DND-41 (cell line): ENCODE results near the gene RIBC1.

Source experiments
- ATAC-seq: fragments of 200-7000 bp; cut with Tn5 transposase; 3 replicates; pipeline ENCODE4 v1.9.1; 2021; ENCODE audit warnings: low read depth; ENCODE audit not compliant: insufficient read depth
- DNase-seq: peaks from one replicate; pipeline ENCODE4 v3.0.0-alpha.2; 2020
- H2AFZ ChIP-seq: 2 replicates; pipeline ENCODE4 v1.6.0; 2012; ENCODE audit warnings: low read depth, low read length
- H3K27ac ChIP-seq: 2 replicates; pipeline ENCODE4 v1.5.1; 2012; ENCODE audit warnings: low read length, inconsistent platforms
- H3K27me3 ChIP-seq: fragments of 200-600 bp; sonication (generic); 2 replicates; pipeline ENCODE4 v1.6.0; 2012; ENCODE audit warnings: low read length, mild to moderate bottlenecking, inconsistent platforms; ENCODE audit not compliant: insufficient read depth, poor library complexity
- H3K36me3 ChIP-seq: 2 replicates; pipeline ENCODE4 v1.5.1; 2012; ENCODE audit warnings: low read length, inconsistent platforms; ENCODE audit not compliant: insufficient read depth
- H3K4me1 ChIP-seq: 2 replicates; pipeline ENCODE4 v1.5.1; 2012; ENCODE audit warnings: mild to moderate bottlenecking, low read length; ENCODE audit not compliant: insufficient read depth
- H3K4me2 ChIP-seq: 2 replicates; pipeline ENCODE4 v1.6.0; 2012; ENCODE audit warnings: mild to moderate bottlenecking, moderate library complexity, low read length, inconsistent platforms; ENCODE audit not compliant: insufficient read depth
- H3K4me3 ChIP-seq, 2 experiments: fragments of 200-600 bp in 1 of 2; shearing (Covaris generic) in 1 of 2; 2 replicates each; pipeline ENCODE4 v1.5.1; 2012 to 2016; ENCODE audit warnings: inconsistent platforms in 2 of 2, low read length in 2 of 2, mild to moderate bottlenecking in 2 of 2, low read depth in 1 of 2, moderate library complexity in 1 of 2
- H3K79me2 ChIP-seq: 2 replicates; pipeline ENCODE4 v1.6.0; 2012; ENCODE audit warnings: low read length, inconsistent platforms; ENCODE audit not compliant: insufficient read depth
- H3K9ac ChIP-seq: 2 replicates; pipeline ENCODE4 v1.6.0; 2012; ENCODE audit warnings: low read depth, mild to moderate bottlenecking, inconsistent platforms, low read length, moderate library complexity
- H3K9me3 ChIP-seq: 2 replicates; pipeline ENCODE4 v1.5.1; 2012; ENCODE audit warnings: low read length, moderate library complexity, mild to moderate bottlenecking, inconsistent platforms; ENCODE audit not compliant: insufficient read depth, severe bottlenecking
- H4K20me1 ChIP-seq: 2 replicates; pipeline ENCODE4 v1.6.0; 2012; ENCODE audit warnings: low read length; ENCODE audit not compliant: insufficient read depth
- EZH2 ChIP-seq: IDR thresholded peaks from 3 replicates; pipeline ENCODE4 v1.6.1; 2012; ENCODE audit warnings: borderline replicate concordance, low read depth, mild to moderate bottlenecking, moderate library complexity, low read length, inconsistent platforms; ENCODE audit not compliant: severe bottlenecking
- TF ChIP-seq, protein P1 (sequence below): IDR thresholded peaks from 2 replicates; pipeline ENCODE4 v1.5.1; 2012; ENCODE audit warnings: borderline replicate concordance, low read length, moderate library complexity, mild to moderate bottlenecking; ENCODE audit not compliant: poor library complexity, severe bottlenecking; ENCODE audit errors: extremely low read depth

The RIBC1 gene

GRCh38 chrX:53447441-53447840 is 24.8 kb downstream of the RIBC1 start:
- TF ChIP-seq, protein P1, sequence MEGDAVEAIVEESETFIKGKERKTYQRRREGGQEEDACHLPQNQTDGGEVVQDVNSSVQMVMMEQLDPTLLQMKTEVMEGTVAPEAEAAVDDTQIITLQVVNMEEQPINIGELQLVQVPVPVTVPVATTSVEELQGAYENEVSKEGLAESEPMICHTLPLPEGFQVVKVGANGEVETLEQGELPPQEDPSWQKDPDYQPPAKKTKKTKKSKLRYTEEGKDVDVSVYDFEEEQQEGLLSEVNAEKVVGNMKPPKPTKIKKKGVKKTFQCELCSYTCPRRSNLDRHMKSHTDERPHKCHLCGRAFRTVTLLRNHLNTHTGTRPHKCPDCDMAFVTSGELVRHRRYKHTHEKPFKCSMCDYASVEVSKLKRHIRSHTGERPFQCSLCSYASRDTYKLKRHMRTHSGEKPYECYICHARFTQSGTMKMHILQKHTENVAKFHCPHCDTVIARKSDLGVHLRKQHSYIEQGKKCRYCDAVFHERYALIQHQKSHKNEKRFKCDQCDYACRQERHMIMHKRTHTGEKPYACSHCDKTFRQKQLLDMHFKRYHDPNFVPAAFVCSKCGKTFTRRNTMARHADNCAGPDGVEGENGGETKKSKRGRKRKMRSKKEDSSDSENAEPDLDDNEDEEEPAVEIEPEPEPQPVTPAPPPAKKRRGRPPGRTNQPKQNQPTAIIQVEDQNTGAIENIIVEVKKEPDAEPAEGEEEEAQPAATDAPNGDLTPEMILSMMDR: no peak
- no peak for TF ChIP-seq EZH2

GRCh38 chrX:53449632-53450031 is 27.0 kb downstream of the RIBC1 start:
- no peak for DNase-seq
- Histone ChIP-seq H3K27me3 (no peaks in the 10 kb centered on the region), H3K9ac (no peak overlapping the region), H3K79me2 (no peaks in the 10 kb centered on the region), H3K4me1 (no peaks in the 10 kb centered on the region), H2AFZ (no peak overlapping the region), H3K4me3 (no peak overlapping the region), H3K4me2 (no peak overlapping the region), H3K27ac (no peak overlapping the region), H3K9me3 (no peaks in the 10 kb centered on the region), H3K36me3 (no peaks in the 10 kb centered on the region), H4K20me1 (no peaks in the 10 kb centered on the region)
- TF ChIP-seq, protein P1: no peak
- TF ChIP-seq EZH2: no peak
- ATAC-seq: no peak

More at GRCh38 chrX:53447441-53447840, 24.8 kb downstream of the RIBC1 start:
- H3K27ac ChIP-seq: no peak overlapping the region
- no peak overlapping the region for H3K4me2 ChIP-seq
- H3K27me3 ChIP-seq: no peaks in the 10 kb centered on the region
- no peaks in the 10 kb centered on the region for H3K4me1 ChIP-seq
- H3K9ac ChIP-seq: no peak overlapping the region
- H3K9me3 ChIP-seq: no peaks in the 10 kb centered on the region
- no peak overlapping the region for H2AFZ ChIP-seq
- H3K36me3 ChIP-seq: no peaks in the 10 kb centered on the region
- DNase-seq (no peak), ATAC-seq (no peak)
- no peak overlapping the region for H3K4me3 ChIP-seq
- H3K79me2 ChIP-seq: no peaks in the 10 kb centered on the region
- H4K20me1 ChIP-seq: no peaks in the 10 kb centered on the region

GRCh38 chrX:53452812-53453211 is 30.1 kb downstream of the RIBC1 start:
- no peak overlapping the region for H3K4me3 ChIP-seq
- H2AFZ ChIP-seq: no peak overlapping the region
- H3K27me3 ChIP-seq: no peaks in the 10 kb centered on the region
- H3K4me2 ChIP-seq: no peak overlapping the region
- H3K9me3 ChIP-seq: no peaks in the 10 kb centered on the region
- no peaks in the 10 kb centered on the region for H4K20me1 ChIP-seq
- TF ChIP-seq, protein P1: no peak
- no peak for TF ChIP-seq EZH2
- H3K27ac ChIP-seq: no peak overlapping the region
- H3K79me2 ChIP-seq: no peaks in the 10 kb centered on the region
- no peaks in the 10 kb centered on the region for H3K36me3 ChIP-seq
- DNase-seq (no peak), ATAC-seq (no peak)
- no peaks in the 10 kb centered on the region for H3K4me1 ChIP-seq
- no peak overlapping the region for H3K9ac ChIP-seq

DNA sequence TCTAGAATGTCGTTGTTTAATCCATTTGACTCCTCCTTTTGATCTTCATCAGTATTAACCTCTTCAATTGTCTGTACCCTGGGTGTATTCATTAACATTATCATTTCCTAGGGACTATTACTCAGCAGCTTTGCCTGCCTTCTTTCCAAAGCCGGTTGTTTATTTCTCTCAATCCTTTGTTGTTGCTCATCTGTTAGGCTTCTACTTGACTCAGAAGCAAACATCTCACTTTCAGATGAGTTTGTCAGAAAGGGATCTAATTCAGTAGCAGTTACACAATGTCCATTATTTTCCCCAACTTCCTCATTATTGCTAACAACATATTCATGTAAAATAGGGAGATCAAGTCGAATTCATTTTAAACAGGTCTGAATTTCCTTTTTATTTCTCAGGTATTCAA is 33.6 kb downstream of the RIBC1 start:
- TF ChIP-seq EZH2: no peak
- TF ChIP-seq, protein P1: no peak
- DNase-seq: no peak
- H2AFZ ChIP-seq: no peak overlapping the region
- H3K4me3 ChIP-seq: no peak overlapping the region
- H4K20me1 ChIP-seq: no peaks in the 10 kb centered on the region
- H3K36me3 ChIP-seq: no peaks in the 10 kb centered on the region
- H3K27me3 ChIP-seq: no peaks in the 10 kb centered on the region
- no peaks in the 10 kb centered on the region for H3K9me3 ChIP-seq
- no peak overlapping the region for H3K9ac ChIP-seq
- H3K4me2 ChIP-seq: no peak overlapping the region
- H3K4me1 ChIP-seq: no peaks in the 10 kb centered on the region
- H3K27ac ChIP-seq: no peak overlapping the region
- ATAC-seq: no peak
- no peaks in the 10 kb centered on the region for H3K79me2 ChIP-seq
